ENCODE measurements around the gene CDKN2AIP. TPM values are rescaled to one million over a fixed set of nuclear protein-coding genes. Genes with fewer than 3 reads are reported as not detected.

Gene CDKN2AIP, protein sequence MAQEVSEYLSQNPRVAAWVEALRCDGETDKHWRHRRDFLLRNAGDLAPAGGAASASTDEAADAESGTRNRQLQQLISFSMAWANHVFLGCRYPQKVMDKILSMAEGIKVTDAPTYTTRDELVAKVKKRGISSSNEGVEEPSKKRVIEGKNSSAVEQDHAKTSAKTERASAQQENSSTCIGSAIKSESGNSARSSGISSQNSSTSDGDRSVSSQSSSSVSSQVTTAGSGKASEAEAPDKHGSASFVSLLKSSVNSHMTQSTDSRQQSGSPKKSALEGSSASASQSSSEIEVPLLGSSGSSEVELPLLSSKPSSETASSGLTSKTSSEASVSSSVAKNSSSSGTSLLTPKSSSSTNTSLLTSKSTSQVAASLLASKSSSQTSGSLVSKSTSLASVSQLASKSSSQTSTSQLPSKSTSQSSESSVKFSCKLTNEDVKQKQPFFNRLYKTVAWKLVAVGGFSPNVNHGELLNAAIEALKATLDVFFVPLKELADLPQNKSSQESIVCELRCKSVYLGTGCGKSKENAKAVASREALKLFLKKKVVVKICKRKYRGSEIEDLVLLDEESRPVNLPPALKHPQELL
- 10 to 100 TPM; 16.1 to 25.2 (median 20.1) TPM for total RNA-seq

DNA sequence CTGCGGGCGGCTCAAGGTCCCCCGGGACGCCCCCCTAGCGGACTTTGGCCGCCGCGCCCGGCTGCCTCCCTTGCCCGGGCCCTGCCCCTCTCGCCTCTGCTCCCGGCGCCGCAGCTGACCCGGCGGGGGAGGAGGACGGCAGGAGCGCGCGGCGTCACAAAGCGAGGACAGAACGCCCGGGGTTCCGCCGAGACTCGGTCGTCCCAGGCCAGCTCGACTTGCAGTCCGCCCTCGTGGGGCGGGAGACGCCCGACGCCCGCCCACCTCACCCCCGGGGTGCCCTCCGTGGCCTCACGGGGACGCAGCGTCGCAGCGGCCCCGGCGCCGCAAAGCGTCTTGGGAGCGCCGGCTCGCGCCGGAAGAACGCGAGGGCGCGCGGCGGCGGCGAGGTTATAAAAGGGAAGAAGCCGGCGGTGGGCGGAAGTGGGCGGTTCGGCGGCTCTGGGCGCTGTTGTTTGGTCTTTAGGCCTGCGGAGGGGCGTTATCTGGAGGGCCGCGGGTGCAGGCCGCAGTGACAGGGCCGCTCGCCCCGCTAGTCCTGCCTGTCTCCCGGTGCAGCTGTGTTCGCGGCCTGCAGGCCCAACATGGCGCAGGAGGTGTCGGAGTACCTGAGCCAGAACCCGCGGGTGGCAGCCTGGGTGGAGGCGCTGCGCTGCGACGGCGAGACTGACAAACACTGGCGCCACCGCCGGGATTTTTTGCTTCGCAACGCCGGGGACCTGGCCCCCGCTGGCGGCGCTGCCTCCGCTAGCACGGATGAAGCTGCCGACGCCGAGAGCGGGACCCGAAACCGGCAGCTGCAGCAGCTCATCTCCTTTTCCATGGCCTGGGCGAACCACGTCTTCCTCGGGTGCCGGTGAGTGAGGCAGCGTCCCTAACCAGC, at the start of gene CDKN2AIP:
TSS of gene CDKN2AIP (plus strand) at position 423 of the 883 bp plus-strand sequence. CDS start at position 585, 162 bp downstream.
- DNase-seq (ENCODE audit: low spot score) (peak; percentile 55), ATAC-seq (ENCODE audit: low FRiP score) (peak; percentile 96)
- TF ChIP-seq CTCF (IDR thresholded peaks at IDR 0.05) = no peak

DNA sequence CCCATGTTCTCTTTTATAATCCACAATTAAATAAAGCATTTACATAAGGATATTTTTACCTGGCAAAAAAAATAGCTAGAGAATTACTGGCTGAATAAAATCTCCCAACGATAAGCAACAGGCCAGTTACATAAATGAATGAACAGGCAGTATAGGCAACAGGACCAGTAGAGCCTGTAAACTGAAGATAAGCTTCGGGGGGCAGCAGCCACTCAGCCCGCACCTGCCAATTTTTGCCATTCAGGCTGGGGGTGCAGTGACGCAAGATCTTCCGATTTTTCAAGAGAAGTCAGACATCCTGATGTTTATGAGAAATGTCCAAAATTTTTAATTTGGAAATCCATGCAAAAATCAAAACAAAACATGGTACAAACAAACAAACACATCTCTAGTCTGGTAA, 49.0 kb upstream of the CDKN2AIP start:
- DNase-seq (ENCODE audit: low spot score) (no peak), ATAC-seq (ENCODE audit: low FRiP score) (no peak)
- no peak for TF ChIP-seq CTCF (IDR thresholded peaks at IDR 0.05)

DNA sequence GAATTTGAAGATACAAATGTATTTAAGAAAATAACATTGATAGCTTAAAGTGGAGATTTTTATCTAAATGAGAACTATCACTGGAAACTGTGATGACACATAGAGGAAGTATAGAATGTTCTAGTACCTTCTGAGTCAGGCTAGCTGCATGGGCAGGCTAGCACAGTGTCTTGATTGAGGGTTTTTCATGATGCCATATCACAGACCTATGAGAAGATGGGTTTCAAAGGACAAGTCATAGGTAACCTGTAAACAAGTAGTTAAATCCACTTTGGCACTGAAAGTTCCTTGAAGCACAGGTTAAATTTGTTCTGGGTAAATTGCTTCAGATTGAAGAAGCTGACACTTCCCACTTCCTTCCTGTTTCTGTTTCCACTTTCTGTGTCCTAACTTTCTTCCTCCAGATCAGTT, 48.2 kb upstream of the CDKN2AIP start:
- ATAC-seq (ENCODE audit: low FRiP score) = no peak
- no peak for DNase-seq (ENCODE audit: low spot score)
- TF ChIP-seq CTCF (IDR thresholded peaks at IDR 0.05) = no peak

DNA sequence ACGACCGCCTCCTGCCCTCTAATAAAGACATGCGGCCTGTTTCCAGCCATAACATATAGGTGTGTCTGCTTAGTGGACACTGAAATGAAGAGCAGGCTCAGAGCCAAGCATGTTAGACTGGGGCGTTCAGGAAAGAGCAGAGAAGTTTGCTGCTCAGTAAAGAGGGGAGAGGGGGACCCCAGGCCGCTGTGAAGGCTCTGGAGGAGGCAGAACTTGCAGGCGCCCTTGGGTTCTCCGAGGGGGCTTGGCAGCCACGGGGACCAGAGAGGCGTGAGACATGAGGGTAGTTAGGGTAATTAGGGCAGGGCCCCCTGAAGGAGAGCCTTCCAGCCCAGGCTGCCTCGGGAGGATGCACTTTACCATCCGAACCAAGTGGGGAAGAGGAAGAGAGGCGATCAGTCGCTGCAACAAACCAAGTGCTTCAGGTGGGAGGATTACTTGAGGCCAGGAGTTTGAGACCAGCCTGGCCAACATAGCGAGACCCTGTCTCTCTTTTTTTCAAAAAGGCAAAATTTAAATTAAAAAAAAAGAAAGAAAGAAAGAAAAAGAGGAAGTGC, 46.6 kb upstream of the CDKN2AIP start:
- ATAC-seq (ENCODE audit: low FRiP score) (no peak), DNase-seq (ENCODE audit: low spot score) (no peak)
- TF ChIP-seq CTCF (IDR thresholded peaks at IDR 0.05) = no peak

DNA sequence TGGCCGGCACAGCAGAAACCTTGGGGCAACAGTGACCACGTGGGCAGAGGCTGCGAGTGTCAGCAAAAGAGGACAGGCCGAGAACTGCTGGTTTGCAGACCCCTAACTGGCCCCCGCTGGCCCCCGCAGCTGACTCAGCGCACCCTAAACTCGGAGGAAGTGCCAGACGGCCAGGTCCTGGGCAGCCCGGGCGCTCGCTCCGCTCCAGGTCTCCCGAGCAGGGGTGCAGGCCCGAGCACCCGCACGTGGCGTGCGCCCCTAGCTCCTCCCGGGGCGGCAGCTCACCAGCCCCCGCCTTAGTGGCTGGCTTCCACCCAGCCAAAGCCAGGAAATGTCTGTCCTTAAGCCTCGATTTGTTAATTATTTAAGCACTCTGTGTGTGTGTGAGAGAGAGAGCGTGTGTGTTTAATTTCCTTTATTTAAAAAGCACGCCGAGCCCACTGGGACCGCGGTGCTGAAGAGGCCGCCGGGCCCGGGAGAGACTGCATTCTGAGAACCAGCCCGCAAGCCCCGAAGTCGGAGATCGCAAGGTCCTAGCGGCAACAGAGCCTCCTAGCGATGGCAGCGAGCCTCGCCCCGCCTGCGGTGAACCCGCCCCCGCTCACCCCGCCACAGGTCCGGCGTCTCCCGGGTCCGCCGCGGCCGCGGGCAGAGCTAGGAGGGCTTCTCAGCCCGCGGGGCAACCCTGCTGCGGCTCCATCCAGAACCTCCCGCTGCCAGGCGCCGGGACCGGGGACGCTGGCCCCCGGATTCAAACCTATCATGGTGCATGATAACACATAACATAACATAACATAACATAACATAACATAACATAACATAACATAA, 45.9 kb upstream of the CDKN2AIP start:
- TF ChIP-seq CTCF (IDR thresholded peaks at IDR 0.05) = no peak
- peak; percentile 28 for DNase-seq (ENCODE audit: low spot score)
- ATAC-seq (ENCODE audit: low FRiP score) = peak; percentile 89

DNA sequence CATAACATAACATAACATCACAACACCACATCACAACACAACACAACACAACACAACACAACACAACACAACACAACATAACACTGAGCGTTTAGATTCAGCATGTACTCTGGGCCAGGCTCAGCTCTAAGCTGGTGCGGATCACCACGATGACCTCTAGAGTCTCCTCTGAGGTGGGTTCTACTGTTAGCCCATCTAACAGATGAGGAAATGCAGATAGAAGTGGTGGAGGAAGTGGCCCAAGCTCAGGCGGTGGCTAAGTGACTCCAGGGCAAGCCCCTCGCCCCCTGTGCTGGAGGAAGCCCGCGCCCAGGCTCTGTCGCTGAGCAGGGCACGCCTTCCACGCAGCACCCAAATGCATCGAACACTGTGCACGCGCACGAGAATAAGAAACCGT, 45.3 kb upstream of the CDKN2AIP start:
- TF ChIP-seq CTCF (IDR thresholded peaks at IDR 0.05) = no peak
- ATAC-seq (ENCODE audit: low FRiP score) = no peak
- no peak for DNase-seq (ENCODE audit: low spot score)

Measured in omental fat pad (tissue), 4 donors.